KMS-11 (cell line): Measurements from ENCODE around the gene WNT4.
"Not testable (repeated sequence)": the region's sequence is repeated elsewhere in the genome, so short reads cannot be mapped to it uniquely, and the experiment has no call there.

Experiments
- H2AFZ ChIP-seq: fragments of 200-600 bp; sonication (generic); 2 replicates; pipeline ENCODE4 v1.6.1; 2016; ENCODE audit warnings: antibody characterized with exemption, mixed run types, low read depth
- H3K27ac ChIP-seq: fragments of 200-600 bp; sonication (generic); 2 replicates; pipeline ENCODE4 v1.6.1; 2016; ENCODE audit warnings: mild to moderate bottlenecking, mixed run types
- H3K27me3 ChIP-seq: fragments of 200-600 bp; sonication (generic); 2 replicates; pipeline ENCODE4 v1.6.1; 2017; ENCODE audit warnings: mild to moderate bottlenecking, low read depth, mixed run types, moderate library complexity; ENCODE audit not compliant: insufficient read depth
- H3K36me3 ChIP-seq: fragments of 200-600 bp; sonication (generic); 2 replicates; pipeline ENCODE4 v1.6.1; 2017; ENCODE audit warnings: mild to moderate bottlenecking, mixed run types; ENCODE audit not compliant: insufficient read depth
- H3K4me1 ChIP-seq: fragments of 200-600 bp; sonication (generic); 2 replicates; pipeline ENCODE4 v1.6.1; 2016; ENCODE audit warnings: mild to moderate bottlenecking, low read depth, mixed run types; ENCODE audit not compliant: poor library complexity, severe bottlenecking
- H3K4me2 ChIP-seq: fragments of 200-600 bp; sonication (generic); 2 replicates; pipeline ENCODE4 v1.7.0; 2016; ENCODE audit warnings: mild to moderate bottlenecking, mixed run types
- H3K4me3 ChIP-seq: fragments of 200-600 bp; sonication (generic); IDR thresholded peaks from 2 replicates; pipeline ENCODE4 v1.6.1; 2017; ENCODE audit warnings: low read depth, low read length, mixed read lengths; ENCODE audit not compliant: insufficient read depth
- H3K79me2 ChIP-seq: fragments of 200-600 bp; sonication (generic); 2 replicates; pipeline ENCODE4 v1.6.1; 2016; ENCODE audit warnings: low read depth, mixed run types; ENCODE audit not compliant: insufficient read depth
- H3K9ac ChIP-seq: fragments of 200-600 bp; sonication (generic); 2 replicates; pipeline ENCODE4 v1.6.1; 2016; ENCODE audit warnings: mild to moderate bottlenecking, mixed run types
- H4K20me1 ChIP-seq: fragments of 200-600 bp; sonication (generic); 2 replicates; pipeline ENCODE4 v1.6.1; 2016; ENCODE audit warnings: mild to moderate bottlenecking, mixed run types; ENCODE audit not compliant: insufficient read depth
- TF ChIP-seq, protein P1 (sequence below): fragments of 200-600 bp; sonication (generic); conservative IDR thresholded peaks from 2 replicates; pipeline ENCODE4 v1.6.1; 2017; ENCODE audit warnings: low read depth, mild to moderate bottlenecking, antibody characterized with exemption, low read length, moderate library complexity, mixed read lengths

Gene WNT4

DNA sequence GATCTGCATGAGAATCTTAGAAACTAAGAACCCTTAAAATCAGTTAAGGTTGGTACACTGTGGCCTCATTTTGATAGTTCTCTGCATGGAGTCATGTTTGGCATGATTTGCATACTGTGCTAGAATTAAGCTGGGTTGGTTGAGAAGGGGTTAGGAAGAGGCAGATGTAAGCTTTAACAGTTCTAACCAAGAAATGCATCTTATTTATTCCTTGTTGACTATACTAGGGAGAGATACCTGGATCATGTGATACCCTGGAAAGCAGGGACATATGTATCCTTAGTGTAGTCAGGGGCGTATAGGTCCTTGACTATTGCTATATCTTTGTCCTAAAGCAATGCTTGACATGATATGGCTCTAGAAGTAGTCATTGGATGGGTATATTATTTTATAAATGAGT, 49.4 kb downstream of the WNT4 start:
- Histone ChIP-seq H3K79me2 (peaks cover 24% of the 10 kb centered on the region), H3K4me2 (no peak overlapping the region), H3K36me3 (peaks cover 5% of the 10 kb centered on the region; the same call in 1 of the 2 replicates)

DNA sequence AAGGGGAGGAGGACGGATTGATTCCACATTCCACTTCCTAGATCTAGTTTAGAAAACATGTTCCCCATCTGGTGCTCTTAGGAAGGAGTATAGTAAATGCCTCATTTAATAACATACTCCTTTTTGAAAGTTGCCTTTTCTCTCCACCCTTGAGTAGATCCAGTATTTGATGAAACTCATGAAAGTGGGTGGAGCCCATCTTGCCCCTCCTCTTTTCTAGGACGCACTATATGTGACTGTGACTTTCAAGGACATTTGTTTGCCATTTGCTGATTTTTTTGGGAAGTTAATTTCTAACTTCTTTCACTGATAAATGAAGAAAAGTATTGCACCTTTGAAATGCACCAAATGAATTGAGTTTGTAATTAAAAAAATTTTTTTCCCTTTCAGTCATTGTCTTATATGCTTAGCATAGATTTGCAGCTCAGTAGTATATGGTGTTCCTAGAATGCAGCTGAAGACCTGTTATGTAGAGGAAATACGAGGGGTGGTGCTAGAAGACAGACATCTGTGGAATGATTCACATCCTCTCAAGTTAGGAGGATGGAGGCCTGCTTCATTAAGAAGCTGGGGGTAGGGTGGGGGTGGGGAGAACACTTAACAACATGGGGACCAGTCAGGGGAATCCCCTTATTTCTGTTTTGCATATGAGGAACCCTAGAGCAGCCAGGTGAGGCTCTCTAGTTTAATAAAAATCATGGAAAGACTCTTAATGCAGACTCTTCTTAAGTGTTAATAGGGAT, 50.7 kb downstream of the WNT4 start:
- not testable (repeated sequence) for H3K27me3 ChIP-seq, H3K4me2 ChIP-seq, H2AFZ ChIP-seq, H3K36me3 ChIP-seq, H3K27ac ChIP-seq, H3K9ac ChIP-seq, H3K4me3 ChIP-seq
- H3K4me1 ChIP-seq = peaks cover 27% of the 10 kb centered on the region
- H3K79me2 ChIP-seq = peaks cover 37% of the 10 kb centered on the region
- H4K20me1 ChIP-seq = peaks cover 27% of the 10 kb centered on the region; the same call in 1 of the 2 replicates

More for the DNA sequence above, 49.4 kb downstream of the WNT4 start:
- Histone ChIP-seq H3K27me3 (no peaks in the 10 kb centered on the region), H3K27ac (no peak overlapping the region), H3K9ac (no peak overlapping the region), H3K4me1 (peaks cover 16% of the 10 kb centered on the region), H2AFZ (no peak overlapping the region), H3K4me3 (no peak overlapping the region), H4K20me1 (peaks cover 19% of the 10 kb centered on the region; the same call in 1 of the 2 replicates)
- TF ChIP-seq, protein P1, sequence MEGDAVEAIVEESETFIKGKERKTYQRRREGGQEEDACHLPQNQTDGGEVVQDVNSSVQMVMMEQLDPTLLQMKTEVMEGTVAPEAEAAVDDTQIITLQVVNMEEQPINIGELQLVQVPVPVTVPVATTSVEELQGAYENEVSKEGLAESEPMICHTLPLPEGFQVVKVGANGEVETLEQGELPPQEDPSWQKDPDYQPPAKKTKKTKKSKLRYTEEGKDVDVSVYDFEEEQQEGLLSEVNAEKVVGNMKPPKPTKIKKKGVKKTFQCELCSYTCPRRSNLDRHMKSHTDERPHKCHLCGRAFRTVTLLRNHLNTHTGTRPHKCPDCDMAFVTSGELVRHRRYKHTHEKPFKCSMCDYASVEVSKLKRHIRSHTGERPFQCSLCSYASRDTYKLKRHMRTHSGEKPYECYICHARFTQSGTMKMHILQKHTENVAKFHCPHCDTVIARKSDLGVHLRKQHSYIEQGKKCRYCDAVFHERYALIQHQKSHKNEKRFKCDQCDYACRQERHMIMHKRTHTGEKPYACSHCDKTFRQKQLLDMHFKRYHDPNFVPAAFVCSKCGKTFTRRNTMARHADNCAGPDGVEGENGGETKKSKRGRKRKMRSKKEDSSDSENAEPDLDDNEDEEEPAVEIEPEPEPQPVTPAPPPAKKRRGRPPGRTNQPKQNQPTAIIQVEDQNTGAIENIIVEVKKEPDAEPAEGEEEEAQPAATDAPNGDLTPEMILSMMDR = no peak

DNA sequence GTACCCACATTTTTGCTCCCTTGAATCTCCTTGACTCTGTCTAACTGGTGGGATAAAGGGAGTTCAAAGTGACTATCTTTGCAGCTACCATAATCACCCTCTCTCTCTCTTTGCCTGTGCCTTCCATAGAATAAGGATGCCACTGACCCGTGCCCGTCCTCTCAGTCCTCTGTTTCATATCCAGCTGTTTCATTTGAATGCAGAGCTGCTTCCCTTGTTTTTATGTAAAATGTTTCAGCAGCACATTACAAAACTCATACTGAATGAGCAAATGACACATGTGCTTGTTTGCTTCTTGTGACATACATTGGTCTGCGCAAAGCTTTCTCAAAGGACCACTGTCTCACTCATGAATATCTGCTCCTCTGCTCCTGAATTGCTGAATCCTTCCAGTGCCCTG, 52.0 kb downstream of the WNT4 start:
- Histone ChIP-seq H3K4me1 (peaks cover 27% of the 10 kb centered on the region), H3K4me3 (no peak overlapping the region), H4K20me1 (peaks cover 27% of the 10 kb centered on the region; the same call in 1 of the 2 replicates), H3K9ac (no peak overlapping the region), H3K4me2 (no peak overlapping the region), H3K27me3 (no peaks in the 10 kb centered on the region), H2AFZ (no peak overlapping the region), H3K79me2 (peaks cover 48% of the 10 kb centered on the region), H3K27ac (no peak overlapping the region), H3K36me3 (peaks cover 11% of the 10 kb centered on the region; the same call in 1 of the 2 replicates)
- TF ChIP-seq, protein P1 = no peak

DNA sequence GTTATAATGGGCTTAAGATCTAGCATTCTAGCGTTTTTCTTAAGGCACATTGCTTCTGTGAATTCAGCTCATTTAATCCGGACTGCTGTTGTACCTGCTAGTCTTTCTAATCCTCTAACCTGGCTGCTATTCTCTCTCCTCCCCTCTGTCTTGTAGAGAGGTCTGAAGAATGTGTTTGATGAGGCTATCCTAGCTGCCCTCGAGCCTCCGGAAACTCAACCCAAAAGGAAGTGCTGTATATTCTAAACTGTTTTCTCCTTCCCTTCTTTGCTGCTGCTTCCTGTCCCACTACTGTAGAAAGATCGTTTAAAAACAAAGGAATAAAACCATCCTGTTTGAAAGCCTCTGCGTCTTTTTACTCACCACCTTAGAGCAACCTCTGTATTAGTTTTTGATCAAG, 53.1 kb downstream of the WNT4 start:
- Histone ChIP-seq H3K9ac (no peak overlapping the region), H3K4me1 (peaks cover 27% of the 10 kb centered on the region)

More for the DNA sequence above, 53.1 kb downstream of the WNT4 start:
- Histone ChIP-seq H3K36me3 (peaks cover 12% of the 10 kb centered on the region; the same call in 1 of the 2 replicates), H3K79me2 (peaks cover 58% of the 10 kb centered on the region), H3K4me3 (no peak overlapping the region), H3K27ac (no peak overlapping the region), H3K27me3 (no peaks in the 10 kb centered on the region), H3K4me2 (no peak overlapping the region), H2AFZ (no peak overlapping the region), H4K20me1 (peaks cover 27% of the 10 kb centered on the region; the same call in 1 of the 2 replicates)
- TF ChIP-seq, protein P1 = no peak
